Heart right ventricle (tissue), 16 donors: ENCODE results near the gene TVP23C. TPM values are rescaled to one million over a fixed set of nuclear protein-coding genes. Genes with fewer than 3 reads are reported as not detected.
"Not testable (repeated sequence)": the region's sequence is repeated elsewhere in the genome, so short reads cannot be mapped to it uniquely, and the experiment has no call there.

Source experiments
- ATAC-seq, 8 donors: fragments of 200-7000 bp; cut with Tn5 transposase; one replicate each; pipeline ENCODE4 v1.9.1; 2020; ENCODE audit warnings: mild to moderate bottlenecking in 8 of 8, moderate library complexity in 8 of 8, moderate number of reproducible peaks in 1 of 8
- DNase-seq, 2 donors: peaks; one replicate each; pipeline ENCODE4 v3.0.0-alpha.2; 2020
- H3K27ac ChIP-seq, 10 donors: fragments of 200-600 bp; sonication (generic) in 2 of 10; one replicate each; pipeline versions ENCODE4 v1.5.0 to v1.8.0; 2020 to 2022; ENCODE audit warnings: mild to moderate bottlenecking in 3 of 10
- H3K27me3 ChIP-seq, 7 donors: fragments of 200-600 bp; one replicate each; pipeline ENCODE4 v1.8.0; 2021 to 2022; ENCODE audit warnings: mild to moderate bottlenecking in 2 of 7
- H3K36me3 ChIP-seq, 9 donors: fragments of 200-600 bp; sonication (generic) in 1 of 9; one replicate each; pipeline versions ENCODE4 v1.5.0 to v1.8.0; 2020 to 2022; ENCODE audit warnings: mild to moderate bottlenecking in 2 of 9
- H3K4me1 ChIP-seq, 9 donors: fragments of 200-600 bp; sonication (generic) in 1 of 9; one replicate each; pipeline versions ENCODE4 v1.5.0 to v1.8.0; 2020 to 2022; ENCODE audit warnings: mild to moderate bottlenecking in 4 of 9
- H3K4me3 ChIP-seq, 10 donors: fragments of 200-600 bp; sonication (generic) in 2 of 10; one replicate each; pipeline versions ENCODE4 v1.5.0 to v1.8.0; 2020 to 2022; ENCODE audit warnings: mild to moderate bottlenecking in 7 of 10, moderate library complexity in 2 of 10
- H3K9me3 ChIP-seq, 11 donors: fragments of 200-600 bp in 10 of 11; sonication (generic) in 2 of 11; one replicate each; pipeline versions ENCODE4 v1.5.0 to v1.8.0; 2013 to 2022; ENCODE audit warnings: mild to moderate bottlenecking in 2 of 11, control low read depth in 1 of 11, moderate library complexity in 1 of 11
- WGBS, 2 donors: extraction: QIAGEN DNeasy Blood & Tissue Kit; methylation state at CpG; one replicate each; pipeline ENCODE4 v1.1.7; 2013; ENCODE audit warnings: inconsistent platforms in 1 of 2; 5-methylcytosine and 5-hydroxymethylcytosine counted together
- intact Hi-C, 10 donors: fragments of 100-400 bp; cut with DNase I; formaldehyde crosslinking; loops; one replicate each; pipeline versions ENCODE4 v1.11.1 to v1.14.2; 2022
- polyA plus RNA-seq, 2 donors: library from polyadenylated mRNA; stranded (reverse); fragments of 200-250 nt; gene quantifications; one replicate each; pipeline ENCODE4 v1.2.3, GENCODE V29; 2013
- total RNA-seq, 10 donors: library from RNA; stranded (reverse); fragmentation: NEBNext Ultra II Directional in 3 of 10; extraction: Animal tissue kit (Norgen Biotek cat#: 25700) in 3 of 10; gene quantifications; one replicate each; pipeline versions ENCODE4 v1.2.1 to v1.2.4, GENCODE V29; 2021 to 2023
- TF ChIP-seq, protein P1 (sequence below), 9 donors: fragments of 200-600 bp; sonication (generic) in 2 of 9; IDR thresholded peaks; one replicate each; pipeline versions ENCODE4 v1.5.0 to v1.8.0; 2021 to 2022; ENCODE audit warnings: antibody characterized with exemption in 9 of 9, mild to moderate bottlenecking in 5 of 9, moderate library complexity in 1 of 9
- donor health status: Arrhythmogenic right ventricular cardiomyopathy.
- donor health status: ischemic (EF 13 %, LVEDD 7.1; RV severe dilation, severe dysfunction).
- donor health status: healthy with polysubstance abuse.
- donor health status: DM: no; HTN: yes; CAD: no.
- donor health status: DM: no; HTN: no; CAD: no.
- donor health status: ischemic (EF 25% LVEDD 6.9; RV normal size, moderate dysfunction).
- donor health status: ischemic (EF 25% LVEDD 5.7; RV mildly dilated, moderate dysfunction).
- donor health status: healthy.
- donor health status: DM: yes; HTN: yes; CAD: no.
- donor health status: Ischemic cardiomyopathy.
- donor health status: ischemic (EF 35%, LVEDD 5.7; RV mildly dilated, moderate dysfunction).
- donor health status: nonischemic (EF 11% LVEDD 7.7; RV severe dilation, severe dysfunction).
- donor health status: DM: yes; HTN: yes; CAD: no.
- donor health status: PGD.
- donor health status: ischemic (EF 29% LVEDD 5.4; RV normal size, mild dysfunction).
- donor health status: nonischemic (EF 23%, LVEDD 6.1; RV moderate dilation, normal function).

TVP23C gene
- total and polyA plus RNA-seq, 12 donors = 2.0 to 8.2 (median 4.8) TPM

DNA sequence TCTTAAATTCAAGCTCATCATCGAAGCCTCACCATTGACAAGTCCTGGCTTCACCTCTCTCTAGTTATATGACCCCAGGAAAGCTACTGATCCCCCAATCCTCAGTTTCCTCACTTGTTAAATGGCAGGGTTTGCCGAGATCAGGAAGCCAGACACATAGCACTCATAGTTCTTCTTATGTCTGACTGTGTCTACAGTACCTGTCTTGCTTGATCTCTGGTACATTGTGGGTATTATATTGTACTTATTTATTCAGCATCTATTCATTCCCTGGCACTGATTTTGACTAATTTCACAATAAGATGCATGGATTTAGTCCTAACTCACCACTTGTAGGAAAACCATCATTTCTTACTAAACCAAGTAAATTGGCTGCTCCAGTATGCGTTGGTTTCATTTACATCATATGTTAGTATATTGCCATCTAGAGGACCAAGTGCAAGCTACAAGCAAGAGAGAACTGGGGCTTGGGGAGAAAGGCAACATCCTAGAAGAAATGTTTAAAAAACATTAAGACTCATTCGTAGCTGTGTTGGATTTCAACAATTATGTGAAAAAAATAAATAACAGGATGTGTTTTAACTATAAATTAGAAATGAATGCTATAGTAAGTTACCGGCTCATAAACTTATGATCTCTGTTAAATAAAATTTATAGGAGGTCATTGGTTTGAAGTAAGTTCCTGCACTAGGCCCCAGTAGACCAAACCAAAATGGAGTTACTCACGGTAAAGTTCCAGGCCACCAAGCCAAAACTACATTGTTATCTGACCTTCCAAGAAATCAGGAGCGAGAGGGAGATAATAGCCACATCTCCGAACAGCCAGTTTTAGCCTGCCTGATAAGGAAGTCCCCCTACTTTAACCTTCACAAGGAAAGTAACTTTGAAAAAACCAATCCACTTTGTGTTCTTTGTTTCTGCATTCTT is 36.7 kb downstream of the TVP23C start:
- H3K4me3 ChIP-seq, H3K36me3 ChIP-seq, intact Hi-C loops, H3K27me3 ChIP-seq, H3K27ac ChIP-seq, H3K9me3 ChIP-seq: not testable (repeated sequence)
- DNase-seq (peak in 1 of 2 donors; percentile 36), ATAC-seq (peak; percentile 57 to 87 (median 76))
- H3K4me1 ChIP-seq = peaks cover 0 to 15% (median 0%) of the 10 kb centered on the region in 9 donors
- 45 to 48% methylated on average over 8 of the region's 8 CpGs for WGBS, 2 donors
- TF ChIP-seq, protein P1, sequence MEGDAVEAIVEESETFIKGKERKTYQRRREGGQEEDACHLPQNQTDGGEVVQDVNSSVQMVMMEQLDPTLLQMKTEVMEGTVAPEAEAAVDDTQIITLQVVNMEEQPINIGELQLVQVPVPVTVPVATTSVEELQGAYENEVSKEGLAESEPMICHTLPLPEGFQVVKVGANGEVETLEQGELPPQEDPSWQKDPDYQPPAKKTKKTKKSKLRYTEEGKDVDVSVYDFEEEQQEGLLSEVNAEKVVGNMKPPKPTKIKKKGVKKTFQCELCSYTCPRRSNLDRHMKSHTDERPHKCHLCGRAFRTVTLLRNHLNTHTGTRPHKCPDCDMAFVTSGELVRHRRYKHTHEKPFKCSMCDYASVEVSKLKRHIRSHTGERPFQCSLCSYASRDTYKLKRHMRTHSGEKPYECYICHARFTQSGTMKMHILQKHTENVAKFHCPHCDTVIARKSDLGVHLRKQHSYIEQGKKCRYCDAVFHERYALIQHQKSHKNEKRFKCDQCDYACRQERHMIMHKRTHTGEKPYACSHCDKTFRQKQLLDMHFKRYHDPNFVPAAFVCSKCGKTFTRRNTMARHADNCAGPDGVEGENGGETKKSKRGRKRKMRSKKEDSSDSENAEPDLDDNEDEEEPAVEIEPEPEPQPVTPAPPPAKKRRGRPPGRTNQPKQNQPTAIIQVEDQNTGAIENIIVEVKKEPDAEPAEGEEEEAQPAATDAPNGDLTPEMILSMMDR (IDR thresholded peaks at IDR 0.05) = peak; percentile 28 to 78 (median 69)

DNA sequence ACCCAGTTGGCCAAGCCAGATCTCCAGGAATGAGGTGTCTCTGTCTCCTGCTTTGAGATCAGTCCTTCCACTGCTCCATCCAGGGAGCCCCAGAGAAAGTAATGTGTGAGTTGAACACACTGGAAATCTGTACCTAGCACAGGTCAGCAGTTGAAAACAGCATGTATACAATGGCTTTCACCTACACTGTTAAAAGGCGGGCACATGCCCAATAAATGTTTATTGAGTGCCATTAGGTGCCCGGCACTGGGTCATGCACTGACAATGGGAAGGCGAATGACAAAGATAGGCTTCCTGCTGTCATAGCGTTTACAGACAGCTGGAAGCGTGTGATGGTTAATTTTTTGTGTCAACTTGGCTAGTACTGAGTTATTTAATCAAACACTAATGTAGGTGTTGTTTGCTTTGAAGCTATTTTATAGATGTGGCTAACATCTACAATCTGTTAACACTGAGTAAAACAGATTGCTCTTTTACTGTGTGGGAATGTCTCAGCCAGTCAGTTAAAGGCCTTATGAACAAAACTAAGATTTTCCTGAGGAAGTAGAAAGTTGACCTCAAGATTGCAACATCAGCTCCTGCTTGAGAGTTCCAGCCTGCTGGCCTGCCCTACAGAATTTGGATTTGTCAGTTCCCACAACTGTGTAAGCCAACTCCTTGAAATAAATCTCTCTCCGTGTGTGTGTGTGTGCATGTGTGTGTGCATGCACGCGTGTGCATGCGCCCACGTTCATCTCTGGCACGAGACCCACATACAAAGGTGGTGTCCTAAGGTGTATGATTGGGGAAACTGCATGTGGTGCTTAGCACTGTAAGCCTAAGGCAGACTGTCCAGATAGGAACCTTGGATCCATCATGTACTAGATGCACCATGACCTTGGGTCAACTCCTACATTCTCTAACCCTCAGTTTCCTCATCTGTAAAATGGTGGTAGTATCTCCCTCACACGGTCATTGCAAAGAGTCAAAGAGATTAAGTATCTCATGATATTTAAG is 38.0 kb downstream of the TVP23C start:
- peaks cover 0 to 15% (median 0%) of the 10 kb centered on the region in 9 donors for H3K4me1 ChIP-seq
- H3K27ac ChIP-seq, DNase-seq, intact Hi-C loops, H3K27me3 ChIP-seq, H3K9me3 ChIP-seq, H3K36me3 ChIP-seq, H3K4me3 ChIP-seq: not testable (repeated sequence)
- ATAC-seq = peak; percentile 44 to 87 (median 76)
- 81 to 88% methylated on average over 10 of the region's 12 CpGs for WGBS, 2 donors

GRCh38 chr17:15516150-15516549 is 47.1 kb downstream of the TVP23C start:
- H3K27me3 ChIP-seq = no peaks in the 10 kb centered on the region
- H3K27ac ChIP-seq = no peak overlapping the region
- no peak for ATAC-seq
- 94 to 98% methylated on average over 8 of the region's 8 CpGs for WGBS, 2 donors
- peaks cover 0 to 39% (median 0%) of the 10 kb centered on the region in 9 donors for H3K36me3 ChIP-seq
- no peak overlapping the region for H3K4me3 ChIP-seq
- DNase-seq = no peak
- intact Hi-C loops = no loop called here
- TF ChIP-seq, protein P1 (IDR thresholded peaks at IDR 0.05) = no peak
- peaks cover 0 to 3% (median 0%) of the 10 kb centered on the region in 11 donors for H3K9me3 ChIP-seq
- H3K4me1 ChIP-seq = peaks cover 0 to 17% (median 12%) of the 10 kb centered on the region in 9 donors

DNA sequence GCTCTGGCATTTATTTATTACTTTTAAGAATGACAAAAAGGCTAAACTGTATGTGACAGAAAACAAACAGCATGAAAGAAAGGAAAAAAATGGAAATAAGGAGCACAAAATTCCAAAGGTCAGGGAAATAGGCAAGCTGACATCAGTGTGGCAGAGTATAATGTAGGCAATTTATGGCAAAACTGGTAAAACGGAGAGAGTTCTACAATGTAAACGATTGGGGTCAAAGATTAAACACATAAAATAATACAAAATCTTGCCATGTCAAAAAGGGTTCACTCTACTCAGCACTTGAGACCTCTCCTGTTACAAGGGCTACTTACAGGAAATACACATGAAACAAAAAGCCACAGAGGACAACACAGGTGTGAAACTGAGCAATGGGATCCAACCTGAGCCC is 48.8 kb downstream of the TVP23C start:
- H3K4me3 ChIP-seq = no peak overlapping the region
- no peaks in the 10 kb centered on the region for H3K9me3 ChIP-seq
- intact Hi-C loops = no loop called here
- no peak for ATAC-seq
- H3K36me3 ChIP-seq = peaks cover 0 to 39% (median 0%) of the 10 kb centered on the region in 9 donors
- no peak for DNase-seq
- peaks cover 4 to 27% (median 15%) of the 10 kb centered on the region in 9 donors for H3K4me1 ChIP-seq
- 76 to 85% methylated on average over 2 of the region's 2 CpGs for WGBS, 2 donors
- no peak overlapping the region for H3K27ac ChIP-seq
- TF ChIP-seq, protein P1 (IDR thresholded peaks at IDR 0.05) = no peak
- no peaks in the 10 kb centered on the region for H3K27me3 ChIP-seq
